Stimulated activated naive B cell treated with anti-CD40 and anti-IgM and Interleukin-4, amounts not matched to agents 10 μg/mL and 1 μg/mL and 100 μg/mL, for 72 hours (primary cell): Measurements from ENCODE around the gene CDYL2.

ENCODE experiments used
- ATAC-seq, 2 donors: fragments of 150-1000 bp; cut with Tn5 transposase; replicated peaks; 2 replicates each; pipeline ENCODE4 v1.10.0; 2021; ENCODE audit warnings: moderate library complexity in 1 of 2
- DNase-seq: peaks from one replicate; pipeline ENCODE4 v3.0.0; 2021
- H3K27ac Mint-ChIP-seq: one replicate; pipeline ENCODE4 v1.8.0; 2022; ENCODE audit warnings: mild to moderate bottlenecking, mixed read lengths
- H3K27me3 Mint-ChIP-seq, 2 donors: one replicate each; pipeline ENCODE4 v1.8.0; 2022; ENCODE audit warnings: mixed read lengths in 2 of 2
- H3K36me3 Mint-ChIP-seq, 2 donors: one replicate each; pipeline ENCODE4 v1.8.0; 2022; ENCODE audit warnings: mixed read lengths in 2 of 2, mild to moderate bottlenecking in 1 of 2
- H3K4me1 Mint-ChIP-seq, 2 donors: one replicate each; pipeline ENCODE4 v1.8.0; 2022; ENCODE audit warnings: mixed read lengths in 2 of 2, mild to moderate bottlenecking in 1 of 2
- H3K4me3 Mint-ChIP-seq, 2 donors: one replicate each; pipeline ENCODE4 v1.8.0; 2022; ENCODE audit warnings: mild to moderate bottlenecking in 2 of 2, mixed read lengths in 2 of 2, moderate library complexity in 1 of 2
- H3K9me3 Mint-ChIP-seq, 2 donors: one replicate each; pipeline ENCODE4 v1.8.0; 2022; ENCODE audit warnings: mixed read lengths in 2 of 2, mild to moderate bottlenecking in 1 of 2

Gene CDYL2

DNA sequence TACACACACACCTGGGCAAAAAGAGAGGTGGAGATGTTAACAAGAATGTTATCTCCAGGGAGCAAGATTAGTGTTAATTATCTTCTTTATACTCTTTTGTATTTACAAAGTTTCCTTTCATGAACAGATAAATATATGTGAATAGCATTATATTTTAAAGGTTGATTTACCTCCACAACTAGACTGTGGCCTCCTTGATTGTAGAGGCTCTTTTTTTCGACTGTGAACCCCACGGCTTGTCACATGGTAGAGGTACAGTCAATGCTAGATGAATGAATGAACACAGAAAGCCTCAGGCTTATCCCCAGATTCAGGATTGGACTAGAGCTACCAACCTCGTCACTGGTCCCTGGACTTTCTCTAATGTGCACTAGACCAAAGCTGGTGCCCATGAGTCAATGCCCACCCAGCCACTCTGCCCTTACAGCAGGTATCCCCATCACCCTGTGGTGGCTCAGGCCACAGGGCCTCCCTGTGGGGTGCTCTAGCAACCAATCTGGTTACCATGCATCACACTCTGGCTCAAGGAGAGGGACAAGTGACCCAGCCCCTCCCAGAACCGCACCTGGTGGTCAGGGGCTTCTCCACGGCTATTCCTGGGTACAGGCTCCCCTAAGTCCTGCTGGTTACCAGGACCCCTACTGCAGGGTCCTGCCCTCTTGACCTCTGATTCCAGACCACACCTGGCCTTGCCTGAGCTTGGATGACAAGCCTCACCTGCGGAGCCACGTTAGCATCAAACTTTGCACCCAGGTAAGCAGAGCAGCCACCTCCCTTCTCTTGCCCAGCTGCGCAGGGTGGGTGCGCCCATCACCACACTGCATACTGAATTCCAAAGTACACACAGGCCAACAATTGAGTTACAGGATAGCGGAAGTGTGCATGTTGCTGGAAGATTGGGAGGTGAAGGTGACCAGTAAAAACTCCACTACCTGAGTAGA, 101.0 kb downstream of the CDYL2 start:
- Mint-ChIP-seq H3K4me3 (no peak overlapping the region), H3K4me1 (no peaks in the 10 kb centered on the region), H3K9me3 (peaks cover 0 to 2% of the 10 kb centered on the region in 2 donors), H3K27me3 (no peaks in the 10 kb centered on the region), H3K27ac (no peak overlapping the region), H3K36me3 (no peaks in the 10 kb centered on the region)
- ATAC-seq = no peak
- DNase-seq = no peak

GRCh38 chr16:80702696-80703095, 101.7 kb downstream of the CDYL2 start:
- no peak overlapping the region for H3K27ac Mint-ChIP-seq
- no peak for DNase-seq
- no peak overlapping the region for H3K4me3 Mint-ChIP-seq
- no peak for ATAC-seq
- peaks cover 0 to 2% of the 10 kb centered on the region in 2 donors for H3K9me3 Mint-ChIP-seq
- H3K4me1 Mint-ChIP-seq = no peaks in the 10 kb centered on the region
- H3K27me3 Mint-ChIP-seq = no peaks in the 10 kb centered on the region
- no peaks in the 10 kb centered on the region for H3K36me3 Mint-ChIP-seq

- ATAC-seq (no peak), DNase-seq (no peak)
- no peaks in the 10 kb centered on the region for H3K27me3 Mint-ChIP-seq
- H3K36me3 Mint-ChIP-seq = no peaks in the 10 kb centered on the region
- no peak overlapping the region for H3K27ac Mint-ChIP-seq
- no peak overlapping the region for H3K4me3 Mint-ChIP-seq
- no peaks in the 10 kb centered on the region for H3K4me1 Mint-ChIP-seq
- H3K9me3 Mint-ChIP-seq = no peaks in the 10 kb centered on the region
These were observed 103.8 kb downstream of the CDYL2 start for GRCh38 chr16:80700558-80700957.

DNA sequence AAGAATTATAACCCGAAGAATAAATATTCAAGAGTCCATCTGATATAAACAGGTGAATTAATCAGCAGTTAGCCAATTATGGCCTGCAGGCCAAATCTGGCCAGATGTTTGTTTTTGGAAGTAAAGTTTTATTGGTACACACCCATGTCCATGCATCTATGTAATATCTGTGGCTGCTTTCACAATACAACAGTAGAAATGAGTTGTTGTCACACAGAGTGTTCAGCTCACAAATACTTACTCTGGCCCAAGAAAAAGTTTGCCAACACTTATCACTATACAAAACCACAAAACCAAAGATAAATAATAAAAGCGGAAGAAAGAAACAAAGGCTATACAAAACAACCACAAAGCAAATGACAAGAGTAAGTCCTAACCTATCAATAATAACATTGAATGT, 109.4 kb downstream of the CDYL2 start:
- no peak overlapping the region for H3K4me3 Mint-ChIP-seq
- peaks cover 10 to 12% of the 10 kb centered on the region in 2 donors for H3K4me1 Mint-ChIP-seq
- H3K27ac Mint-ChIP-seq = no peak overlapping the region

DNA sequence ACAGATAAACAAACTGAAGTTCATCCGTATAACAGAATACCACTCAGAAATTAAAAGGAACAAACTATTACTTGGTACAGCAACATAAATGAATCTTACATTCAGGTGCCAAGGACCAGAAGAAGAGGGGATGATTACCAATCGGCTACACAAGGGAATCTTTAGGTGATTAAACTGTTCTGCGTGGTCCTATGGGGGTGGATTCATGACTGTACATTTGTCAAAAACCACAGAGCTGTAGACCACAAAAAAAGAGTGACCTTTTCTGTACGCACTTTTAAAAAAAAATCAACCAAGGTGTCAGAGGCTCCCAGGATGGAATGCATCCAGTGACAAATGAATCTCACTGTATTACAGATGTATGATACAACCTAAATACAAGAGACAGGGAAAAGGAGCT, 110.8 kb downstream of the CDYL2 start:
- Mint-ChIP-seq H3K27ac (no peak overlapping the region), H3K36me3 (no peaks in the 10 kb centered on the region), H3K4me3 (no peak overlapping the region), H3K4me1 (peaks cover 10 to 12% of the 10 kb centered on the region in 2 donors), H3K9me3 (no peaks in the 10 kb centered on the region), H3K27me3 (peaks cover 13 to 16% of the 10 kb centered on the region in 2 donors)
- DNase-seq (no peak), ATAC-seq (peak; percentile 29 to 34)

More for the DNA sequence above, 109.4 kb downstream of the CDYL2 start:
- H3K36me3 Mint-ChIP-seq = no peaks in the 10 kb centered on the region
- peaks cover 13 to 16% of the 10 kb centered on the region in 2 donors for H3K27me3 Mint-ChIP-seq
- DNase-seq (no peak), ATAC-seq (no peak)
- H3K9me3 Mint-ChIP-seq = no peaks in the 10 kb centered on the region

DNA sequence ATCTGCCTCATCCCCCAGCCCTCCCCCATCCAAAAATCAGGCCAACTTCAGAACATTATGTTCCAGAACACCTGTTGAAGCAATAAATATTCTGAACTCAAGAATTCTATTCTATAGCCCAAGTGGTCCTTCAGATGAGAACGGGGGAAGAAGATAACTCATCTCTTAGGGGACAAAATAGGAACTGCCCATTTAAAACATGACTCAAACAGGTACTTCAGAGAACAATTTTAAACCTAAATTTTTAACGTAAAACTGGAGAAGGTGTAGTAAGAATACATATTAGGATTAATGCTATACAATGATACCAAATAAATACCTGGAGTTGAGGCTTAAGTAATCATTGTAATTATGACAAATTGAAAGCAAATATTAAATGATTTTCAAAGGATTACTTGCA, 112.1 kb downstream of the CDYL2 start:
- H3K4me3 Mint-ChIP-seq = no peak overlapping the region
- H3K27ac Mint-ChIP-seq = no peak overlapping the region
- ATAC-seq (no peak), DNase-seq (no peak)
- H3K9me3 Mint-ChIP-seq = no peaks in the 10 kb centered on the region
- H3K36me3 Mint-ChIP-seq = no peaks in the 10 kb centered on the region
- H3K27me3 Mint-ChIP-seq = peaks cover 16 to 20% of the 10 kb centered on the region in 2 donors
- H3K4me1 Mint-ChIP-seq = peaks cover 12% of the 10 kb centered on the region in 2 donors

DNA sequence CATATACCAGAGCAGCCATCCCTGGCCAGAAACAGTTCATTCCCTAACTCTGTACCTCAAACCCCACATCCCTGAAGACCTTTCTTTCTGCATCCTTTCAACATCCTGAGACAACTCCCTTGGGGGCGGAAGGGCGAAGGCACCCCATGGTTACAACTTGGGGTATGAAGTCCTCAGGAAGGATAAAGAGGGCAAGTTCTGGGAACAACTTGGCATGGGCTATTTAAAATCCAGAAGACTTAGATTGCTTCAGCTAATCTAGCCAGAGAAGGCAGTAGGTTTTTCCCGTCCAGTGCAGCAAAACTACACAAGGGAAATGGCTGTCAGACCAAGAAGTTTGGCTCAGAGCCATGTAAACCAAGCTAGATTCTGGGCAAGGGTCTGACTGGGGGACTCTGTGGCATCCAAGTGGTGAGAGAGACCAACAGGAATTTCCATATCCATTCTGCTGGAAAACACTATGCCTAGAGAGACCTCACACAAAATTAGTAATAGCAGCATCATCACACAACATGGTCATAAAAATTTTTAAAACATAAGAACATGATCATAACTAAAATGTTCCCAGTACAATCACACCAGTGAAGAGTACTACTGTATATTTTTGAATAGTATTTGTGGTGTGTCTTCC, 113.2 kb downstream of the CDYL2 start:
- Mint-ChIP-seq H3K4me1 (peaks cover 12% of the 10 kb centered on the region in 2 donors), H3K27ac (no peak overlapping the region), H3K27me3 (peaks cover 18 to 23% of the 10 kb centered on the region in 2 donors), H3K4me3 (no peak overlapping the region), H3K36me3 (no peaks in the 10 kb centered on the region), H3K9me3 (no peaks in the 10 kb centered on the region)
- DNase-seq = no peak
- ATAC-seq = no peak

- H3K27me3 Mint-ChIP-seq = peaks cover 18 to 27% of the 10 kb centered on the region in 2 donors
- H3K4me1 Mint-ChIP-seq = peaks cover 12% of the 10 kb centered on the region in 2 donors
- no peak for ATAC-seq
- no peaks in the 10 kb centered on the region for H3K36me3 Mint-ChIP-seq
- H3K9me3 Mint-ChIP-seq = no peaks in the 10 kb centered on the region
- H3K27ac Mint-ChIP-seq = no peak overlapping the region
- H3K4me3 Mint-ChIP-seq = no peak overlapping the region
- no peak for DNase-seq
These were observed 114.9 kb downstream of the CDYL2 start for GRCh38 chr16:80689487-80689886.

DNA sequence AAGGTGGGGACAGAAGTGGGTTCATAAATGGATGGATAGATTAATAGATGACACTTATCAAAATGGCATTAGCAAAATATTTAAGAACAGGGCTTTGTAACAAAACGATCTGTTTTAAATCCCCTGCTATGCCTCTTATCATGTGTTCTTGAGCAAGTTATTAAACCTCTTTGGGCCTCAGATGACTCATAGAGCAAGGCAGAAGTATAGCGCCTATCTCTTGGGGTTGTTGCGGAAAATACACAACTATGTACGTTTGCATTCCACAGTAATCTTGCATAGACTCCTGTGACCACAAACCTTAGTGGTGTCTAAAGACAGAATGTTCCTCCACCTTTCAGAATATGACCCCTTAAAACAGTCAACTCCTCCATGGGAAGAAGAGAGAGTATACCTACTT, 116.8 kb downstream of the CDYL2 start:
- Mint-ChIP-seq H3K4me1 (peaks cover under 1 to 7% of the 10 kb centered on the region in 2 donors), H3K27ac (no peak overlapping the region), H3K4me3 (no peak overlapping the region), H3K27me3 (peaks cover 24 to 42% of the 10 kb centered on the region in 2 donors), H3K36me3 (no peaks in the 10 kb centered on the region), H3K9me3 (no peaks in the 10 kb centered on the region)
- ATAC-seq (no peak), DNase-seq (no peak)

DNA sequence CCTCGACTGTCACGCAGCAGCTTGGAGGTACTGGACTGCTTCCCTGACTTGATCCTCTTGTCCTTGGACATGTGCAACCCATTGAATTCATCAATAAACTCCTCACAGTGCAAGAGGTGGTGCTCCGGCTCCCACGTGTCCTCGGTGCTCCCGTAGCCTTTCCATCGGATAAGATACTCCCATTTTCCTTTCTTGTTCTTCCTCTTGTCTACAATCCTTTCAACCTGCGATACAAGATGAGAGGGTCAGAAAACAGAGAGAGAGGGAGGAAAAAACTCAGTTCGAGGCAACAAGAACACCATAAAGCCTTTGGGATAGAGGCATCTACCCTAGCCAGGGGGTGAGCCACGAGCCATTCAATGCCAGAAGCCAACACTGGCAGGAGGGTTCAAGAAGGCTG, 119.5 kb downstream of the CDYL2 start:
- ATAC-seq (no peak), DNase-seq (no peak)
- Mint-ChIP-seq H3K27me3 (peaks cover 36 to 48% of the 10 kb centered on the region in 2 donors), H3K27ac (no peak overlapping the region), H3K4me1 (peaks cover 0 to 2% of the 10 kb centered on the region in 2 donors), H3K36me3 (no peaks in the 10 kb centered on the region), H3K4me3 (no peak overlapping the region), H3K9me3 (no peaks in the 10 kb centered on the region)

GRCh38 chr16:80684136-80684765, 120.1 kb downstream of the CDYL2 start:
- no peak for DNase-seq
- H3K27ac Mint-ChIP-seq = no peak overlapping the region
- H3K4me1 Mint-ChIP-seq = peaks cover 0 to 4% of the 10 kb centered on the region in 2 donors
- H3K36me3 Mint-ChIP-seq = peaks cover 0 to 4% of the 10 kb centered on the region in 2 donors
- peaks cover 42 to 55% of the 10 kb centered on the region in 2 donors for H3K27me3 Mint-ChIP-seq
- H3K9me3 Mint-ChIP-seq = no peaks in the 10 kb centered on the region
- ATAC-seq = no peak
- no peak overlapping the region for H3K4me3 Mint-ChIP-seq

DNA sequence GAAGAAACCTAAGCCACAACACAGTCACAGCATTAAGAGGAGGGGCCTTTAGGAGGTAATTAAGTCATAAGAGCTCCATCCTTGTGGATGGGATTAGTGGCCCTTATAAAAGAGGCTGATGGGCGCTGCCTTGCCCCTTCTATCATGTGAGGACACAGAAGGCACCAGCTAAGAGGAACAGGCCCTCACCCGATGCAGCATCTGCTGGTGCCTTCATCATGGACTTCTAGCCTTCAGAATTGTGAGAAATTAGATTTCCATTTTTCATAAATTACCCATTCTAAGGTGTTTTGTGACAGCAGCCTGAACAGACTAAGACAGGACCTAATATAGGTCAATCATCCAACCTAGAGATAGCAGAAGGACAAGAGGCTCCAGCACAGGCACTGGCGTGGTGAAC, 120.8 kb downstream of the CDYL2 start:
- Mint-ChIP-seq H3K9me3 (no peaks in the 10 kb centered on the region), H3K4me1 (peaks cover 0 to 4% of the 10 kb centered on the region in 2 donors), H3K27me3 (peaks cover 43 to 55% of the 10 kb centered on the region in 2 donors), H3K36me3 (peaks cover 0 to 4% of the 10 kb centered on the region in 2 donors), H3K27ac (no peak overlapping the region), H3K4me3 (no peak overlapping the region)
- ATAC-seq = no peak
- no peak for DNase-seq

- no peak overlapping the region for H3K27ac Mint-ChIP-seq
- DNase-seq (no peak), ATAC-seq (no peak)
- no peaks in the 10 kb centered on the region for H3K9me3 Mint-ChIP-seq
- peaks cover 0 to 4% of the 10 kb centered on the region in 2 donors for H3K36me3 Mint-ChIP-seq
- H3K4me3 Mint-ChIP-seq = no peak overlapping the region
- peaks cover 43 to 53% of the 10 kb centered on the region in 2 donors for H3K27me3 Mint-ChIP-seq
- H3K4me1 Mint-ChIP-seq = peaks cover 0 to 4% of the 10 kb centered on the region in 2 donors
These were observed 121.9 kb downstream of the CDYL2 start for GRCh38 chr16:80682421-80683070.

DNA sequence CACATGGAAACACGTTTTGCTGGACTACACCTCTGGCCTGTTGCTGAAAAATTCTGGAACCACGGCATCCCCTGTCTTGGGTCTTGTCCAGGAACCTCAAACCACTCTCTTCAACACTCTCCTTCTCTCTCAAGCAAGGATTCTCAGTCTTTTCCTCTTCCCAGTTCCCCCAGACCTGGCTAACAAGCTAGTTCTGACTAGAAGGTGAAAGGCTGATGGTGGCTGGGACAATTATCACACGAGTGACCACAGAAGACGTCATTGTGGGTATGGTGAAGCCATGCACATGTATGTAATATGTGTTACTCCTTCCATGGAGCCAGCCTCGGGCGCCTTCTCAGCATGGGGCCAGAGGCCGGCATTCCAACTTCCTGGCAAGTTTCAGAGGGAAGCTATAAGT, 123.0 kb downstream of the CDYL2 start:
- ATAC-seq (no peak), DNase-seq (no peak)
- Mint-ChIP-seq H3K9me3 (no peaks in the 10 kb centered on the region), H3K27me3 (peaks cover 38 to 47% of the 10 kb centered on the region in 2 donors), H3K4me1 (peaks cover 8 to 11% of the 10 kb centered on the region in 2 donors), H3K27ac (no peak overlapping the region), H3K4me3 (no peak overlapping the region), H3K36me3 (peaks cover 0 to 4% of the 10 kb centered on the region in 2 donors)
